ENCODE results near the gene PADI1.

Gene PADI1

DNA sequence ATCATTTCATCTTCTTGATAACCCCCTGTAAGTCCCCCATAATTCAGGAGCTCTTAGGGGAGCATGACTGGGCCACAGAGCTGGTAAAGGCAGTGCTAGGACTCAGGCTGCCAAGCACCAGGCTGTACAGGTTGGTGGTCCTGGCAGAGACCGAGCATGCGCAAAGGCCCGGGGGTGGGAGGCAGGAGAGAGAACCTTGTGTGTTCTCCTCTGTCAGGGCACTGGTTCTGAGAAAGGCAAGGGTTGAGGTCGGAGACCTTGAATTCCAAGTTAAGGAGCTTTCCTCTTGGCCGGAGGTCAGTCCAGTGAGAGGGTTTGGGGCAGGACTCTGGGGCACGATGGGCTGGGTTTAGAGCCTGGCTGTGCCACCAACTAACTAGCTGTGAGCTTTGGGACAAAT lies 67.1 kb downstream of the PADI1 start:
- DNase-seq (ENCODE audit: low read depth): no peak

DNA sequence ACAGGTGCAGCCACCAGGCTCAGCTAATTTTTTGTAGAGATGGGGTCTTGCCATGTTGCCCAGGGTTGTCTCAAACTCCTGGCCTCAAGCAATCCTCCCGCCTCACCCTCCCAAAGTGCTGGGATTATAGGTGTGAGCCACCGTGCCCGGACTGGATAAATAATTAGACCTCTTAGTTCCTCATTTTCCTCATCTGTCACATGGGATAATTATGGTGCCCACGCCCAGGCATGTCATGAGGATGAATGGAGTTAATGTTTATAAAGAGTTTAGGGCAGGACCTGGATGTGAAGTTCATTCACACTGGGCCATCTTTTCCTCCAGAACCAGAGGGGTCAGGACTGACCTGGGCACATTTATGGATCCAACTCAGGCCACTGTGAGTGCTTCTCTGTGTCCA lies 67.7 kb downstream of the PADI1 start:
- no peak for DNase-seq (ENCODE audit: low read depth)

DNA sequence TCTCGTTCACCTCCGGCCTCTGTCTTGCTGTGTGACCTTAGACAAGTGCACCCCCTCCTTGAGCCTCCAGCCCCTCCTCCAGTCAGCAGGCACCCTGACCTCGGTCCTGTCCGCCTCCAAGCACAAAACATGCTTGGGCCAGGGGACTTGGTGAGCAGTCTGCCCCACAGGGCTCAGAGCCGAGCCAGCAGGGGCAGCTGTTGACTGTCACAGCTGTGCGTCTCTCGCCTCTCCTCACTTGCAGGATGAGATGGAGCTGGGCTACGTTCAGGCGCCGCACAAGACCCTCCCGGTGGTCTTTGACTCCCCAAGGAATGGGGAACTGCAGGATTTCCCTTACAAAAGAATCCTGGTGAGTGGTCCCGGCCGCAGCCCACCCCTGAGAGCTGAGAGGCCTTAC lies 68.2 kb downstream of the PADI1 start:
- DNase-seq (ENCODE audit: low read depth): no peak

DNA sequence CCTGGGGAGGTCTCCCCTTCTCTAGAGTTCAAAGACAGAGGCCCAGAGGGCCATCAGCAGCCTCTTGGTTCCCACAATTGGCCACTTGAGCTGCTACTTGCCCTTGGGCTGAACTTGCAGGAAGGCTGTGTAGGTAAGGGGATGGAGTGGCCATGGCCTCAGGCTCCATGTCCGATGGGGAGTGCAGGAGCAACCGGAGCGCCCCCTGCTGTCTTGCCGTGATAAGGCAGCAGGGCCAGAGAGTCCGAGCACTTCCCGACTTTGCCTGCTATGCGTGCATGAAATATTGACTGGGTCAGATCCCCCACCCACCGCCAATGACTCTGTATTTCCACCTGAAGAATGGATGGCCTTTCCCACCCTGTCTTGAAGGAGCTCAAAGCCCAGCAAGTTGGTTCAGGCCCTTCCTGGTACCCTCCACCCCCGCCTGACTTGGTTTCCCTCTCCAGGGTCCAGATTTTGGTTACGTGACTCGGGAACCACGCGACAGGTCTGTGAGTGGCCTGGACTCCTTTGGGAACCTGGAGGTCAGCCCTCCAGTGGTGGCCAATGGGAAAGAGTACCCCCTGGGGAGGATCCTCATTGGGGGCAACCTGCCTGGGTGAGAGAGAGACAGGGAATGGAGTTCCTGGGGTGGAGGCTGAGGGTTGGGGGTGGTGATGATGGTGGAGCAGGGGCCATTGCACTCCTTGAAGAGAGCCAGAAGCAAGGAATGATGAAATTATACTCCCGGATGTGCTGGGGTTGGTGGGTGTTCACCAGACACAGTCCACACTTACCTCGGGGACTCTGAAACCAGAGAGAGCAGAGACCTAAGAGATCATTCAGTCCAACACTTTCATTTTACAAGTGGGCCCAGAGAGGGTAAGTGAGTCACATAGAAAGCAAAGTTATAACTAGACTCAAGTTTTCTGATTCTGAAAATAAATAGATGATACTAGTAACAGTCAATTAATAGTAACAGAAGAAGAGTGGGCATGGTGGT lies 69.5 kb downstream of the PADI1 start:
- DNase-seq (ENCODE audit: low read depth): no peak

DNA sequence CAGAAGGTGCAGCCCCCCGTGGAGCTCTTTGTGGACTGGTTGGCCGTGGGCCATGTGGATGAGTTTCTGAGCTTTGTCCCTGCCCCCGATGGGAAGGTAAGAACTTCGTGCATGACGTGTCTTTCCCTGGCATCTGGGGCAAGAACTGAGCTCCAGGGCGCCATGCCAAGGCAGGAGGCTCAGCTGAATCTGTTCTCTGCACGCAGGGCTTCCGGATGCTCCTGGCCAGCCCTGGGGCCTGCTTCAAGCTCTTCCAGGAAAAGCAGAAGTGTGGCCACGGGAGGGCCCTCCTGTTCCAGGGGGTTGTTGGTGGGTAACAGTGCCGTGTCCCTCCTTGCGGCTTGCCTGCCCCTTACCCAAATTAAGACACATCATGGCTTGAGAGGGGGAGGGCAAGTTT lies 71.6 kb downstream of the PADI1 start:
- DNase-seq (ENCODE audit: low read depth): no peak

DNA sequence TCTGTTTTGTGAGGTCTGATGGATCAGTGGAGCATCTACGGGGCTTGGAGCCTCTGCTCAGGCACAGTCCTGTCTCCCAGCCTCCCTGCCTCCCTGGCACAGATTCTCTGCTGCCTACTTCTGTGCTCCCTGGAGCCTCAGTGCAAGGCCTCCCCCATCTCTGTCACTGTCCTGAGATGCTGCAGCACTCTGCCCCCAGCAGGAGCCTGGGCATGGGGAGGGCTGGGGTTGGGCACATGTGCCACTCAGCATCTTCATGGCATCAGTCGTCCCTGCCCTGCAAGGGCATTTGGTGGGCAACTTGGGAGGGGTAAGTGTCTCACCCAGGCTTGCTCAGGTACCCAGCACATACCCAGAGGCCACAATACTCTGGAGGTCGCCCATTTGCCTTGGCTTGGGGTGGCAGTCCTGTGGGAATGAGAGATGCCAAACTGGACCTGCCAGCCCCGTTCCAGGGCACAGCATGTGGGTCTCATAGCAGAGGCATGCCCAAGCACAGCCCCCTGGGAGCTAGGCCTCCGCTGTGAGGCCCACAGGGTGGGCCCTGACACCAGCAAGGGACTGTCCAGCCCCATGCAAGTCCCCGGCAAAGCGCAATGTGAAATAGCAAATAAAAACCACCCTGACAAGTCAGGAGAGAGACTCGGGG lies 72.7 kb downstream of the PADI1 start:
- DNase-seq (ENCODE audit: low read depth): no peak

DNA sequence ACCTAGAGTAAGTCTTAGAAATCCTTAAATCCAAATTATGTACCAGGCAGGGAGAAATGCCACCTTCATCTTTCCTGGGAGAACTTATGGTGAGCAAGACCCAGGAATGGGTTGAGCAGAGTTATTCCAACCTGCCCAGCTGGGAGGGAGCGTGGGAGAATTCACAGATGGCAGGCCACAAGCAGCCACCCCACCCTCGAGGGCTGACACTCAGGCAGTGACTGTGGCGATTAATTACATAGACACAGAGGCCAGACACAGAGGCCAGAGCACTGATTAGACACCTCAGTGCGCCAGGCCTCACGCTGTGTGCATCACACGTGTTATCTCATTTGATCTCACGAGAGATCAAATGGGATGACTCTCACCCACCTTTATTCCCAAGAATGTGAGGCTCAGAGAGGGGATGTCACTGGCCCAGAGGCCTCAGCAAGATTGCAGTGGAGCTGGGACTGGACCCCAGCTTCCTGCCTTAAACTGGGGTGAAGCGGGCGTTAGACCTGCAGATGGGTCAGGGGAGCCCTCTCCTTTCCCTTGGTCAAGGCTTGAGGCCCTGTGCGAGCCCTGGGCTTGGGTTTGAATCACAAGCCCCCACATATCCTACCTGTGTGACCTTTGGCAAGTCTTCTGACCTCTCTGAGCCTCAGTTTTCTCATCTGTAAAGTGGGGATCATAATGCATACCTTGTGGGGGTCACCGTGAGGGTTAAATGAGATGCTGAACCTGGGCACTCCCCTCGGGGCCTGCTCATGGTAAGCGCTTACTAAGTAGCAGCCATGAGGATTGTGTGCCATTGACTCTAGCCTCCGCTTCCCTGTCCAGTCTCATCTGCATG lies 74.3 kb downstream of the PADI1 start:
- DNase-seq (ENCODE audit: low read depth): no peak

DNA sequence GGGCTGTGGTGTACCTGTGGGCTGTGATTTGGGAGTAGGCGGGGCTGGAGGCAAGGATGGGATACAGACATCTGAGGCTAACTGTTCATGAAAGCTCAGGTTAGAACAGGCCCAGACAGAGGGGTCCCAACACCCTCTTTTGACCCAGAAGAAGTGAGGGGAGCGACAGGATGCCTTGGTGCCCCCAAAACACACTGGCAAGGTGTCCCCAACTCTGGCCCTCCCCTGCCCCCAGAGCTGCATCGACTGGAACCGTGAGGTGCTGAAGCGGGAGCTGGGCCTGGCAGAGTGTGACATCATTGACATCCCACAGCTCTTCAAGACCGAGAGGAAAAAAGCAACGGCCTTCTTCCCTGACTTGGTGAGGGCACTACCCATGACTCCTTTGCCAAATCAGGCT lies 75.5 kb downstream of the PADI1 start:
- no peak for DNase-seq (ENCODE audit: low read depth)

DNA sequence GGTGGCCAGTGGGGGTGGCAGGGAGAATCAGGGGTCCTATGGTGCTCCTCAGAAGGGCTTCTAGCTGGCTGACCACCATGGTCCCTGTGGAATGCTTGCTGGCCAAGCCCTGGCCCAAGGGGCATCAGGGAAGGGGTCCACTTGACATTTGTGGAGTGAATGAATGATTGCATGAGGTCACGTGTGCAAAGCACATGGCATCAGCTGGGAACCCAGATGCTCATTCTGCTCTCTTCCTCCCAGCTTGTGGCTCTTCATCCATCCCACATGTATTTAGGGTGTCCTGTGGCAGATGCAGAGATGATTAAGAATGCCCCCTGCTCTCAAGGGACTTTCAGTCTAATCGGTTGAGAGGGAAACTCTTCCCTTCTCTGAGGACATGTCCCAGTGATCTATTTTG lies 76.0 kb downstream of the PADI1 start:
- DNase-seq (ENCODE audit: low read depth): no peak

DNA sequence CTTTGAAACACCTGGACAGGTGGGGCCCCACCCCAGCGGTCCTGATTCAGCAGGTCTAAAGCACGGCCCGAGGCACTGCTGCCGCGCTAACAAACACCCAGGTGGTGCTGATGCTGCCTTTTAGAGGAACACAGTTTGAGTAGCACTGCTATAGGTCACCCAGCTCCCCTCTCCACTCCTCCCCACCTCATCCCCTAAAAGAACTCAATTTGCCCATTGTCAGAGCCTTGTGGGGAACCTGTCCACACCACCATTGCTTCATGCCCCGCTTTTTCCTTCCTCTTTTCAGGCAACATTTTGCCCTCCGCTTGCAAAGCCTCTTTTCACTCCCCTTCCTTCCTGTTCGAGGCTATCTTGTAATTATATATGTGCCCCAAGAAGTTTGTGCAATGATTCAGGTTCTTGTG lies 76.8 kb downstream of the PADI1 start:
- no peak for DNase-seq (ENCODE audit: low read depth)

DNA sequence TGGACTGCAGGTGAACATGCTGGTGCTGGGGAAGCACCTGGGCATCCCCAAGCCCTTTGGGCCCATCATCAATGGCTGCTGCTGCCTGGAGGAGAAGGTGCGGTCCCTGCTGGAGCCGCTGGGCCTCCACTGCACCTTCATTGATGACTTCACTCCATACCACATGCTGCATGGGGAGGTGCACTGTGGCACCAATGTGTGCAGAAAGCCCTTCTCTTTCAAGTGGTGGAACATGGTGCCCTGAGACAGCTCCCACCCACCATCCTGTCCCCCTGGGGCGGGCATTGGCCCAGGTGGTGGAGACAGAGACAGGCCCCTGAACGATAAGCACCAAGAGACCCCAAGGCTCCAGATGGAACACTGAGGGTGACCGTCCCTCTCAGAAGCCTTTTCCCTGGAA lies 77.9 kb downstream of the PADI1 start:
- DNase-seq (ENCODE audit: low read depth): no peak

DNA sequence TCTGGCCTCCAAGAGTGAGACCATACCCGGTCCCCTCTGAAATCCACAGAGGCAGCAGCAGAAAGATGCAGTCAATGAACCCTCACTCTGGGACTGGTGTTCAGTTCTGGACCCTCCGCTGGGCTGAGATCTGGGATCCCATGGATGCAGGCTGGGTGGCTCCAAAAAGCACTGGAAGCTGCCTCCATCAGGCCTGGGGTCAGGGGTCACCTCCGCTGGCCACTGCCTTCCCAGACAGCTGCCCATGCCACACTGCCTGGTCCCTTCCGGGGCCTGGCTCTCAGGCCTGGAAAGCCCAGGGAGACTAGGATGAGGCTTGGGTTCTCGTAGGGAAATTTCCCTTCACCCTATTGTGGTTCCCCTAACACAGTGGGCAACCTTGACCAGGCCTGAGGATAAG lies 81.7 kb downstream of the PADI1 start:
- no peak for DNase-seq (ENCODE audit: low read depth)

DNA sequence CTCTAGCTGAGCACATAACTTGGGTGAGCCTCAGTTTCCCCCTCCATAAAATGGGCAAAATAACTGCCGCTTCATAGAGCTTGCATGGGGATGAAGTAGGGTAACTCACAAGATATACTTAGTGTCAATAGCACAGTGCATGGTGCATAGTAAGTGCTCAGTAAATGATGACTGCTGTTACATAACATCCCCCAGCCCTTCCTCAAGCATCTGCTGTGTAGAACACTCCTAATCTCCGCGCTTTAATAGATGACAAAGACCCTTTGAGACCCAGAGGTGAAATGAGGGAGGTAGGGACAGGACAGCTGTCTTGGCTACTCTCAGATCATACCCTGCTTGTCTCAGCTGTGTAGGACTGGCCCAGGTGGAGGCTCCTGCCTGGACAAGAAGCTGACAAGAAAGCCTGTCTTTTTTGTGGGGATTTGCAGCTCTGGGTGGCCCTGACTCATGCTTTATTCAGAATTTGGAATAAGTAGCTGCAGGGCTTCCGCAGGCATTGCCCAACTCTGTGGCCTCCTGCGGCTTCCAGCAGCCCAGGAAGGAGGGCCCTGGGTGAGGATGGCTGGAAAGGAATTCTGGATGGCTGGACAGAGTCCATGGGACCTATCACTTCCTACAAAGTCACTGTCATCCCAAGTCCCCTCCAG lies 82.3 kb downstream of the PADI1 start:
- no peak for DNase-seq (ENCODE audit: low read depth)

DNA sequence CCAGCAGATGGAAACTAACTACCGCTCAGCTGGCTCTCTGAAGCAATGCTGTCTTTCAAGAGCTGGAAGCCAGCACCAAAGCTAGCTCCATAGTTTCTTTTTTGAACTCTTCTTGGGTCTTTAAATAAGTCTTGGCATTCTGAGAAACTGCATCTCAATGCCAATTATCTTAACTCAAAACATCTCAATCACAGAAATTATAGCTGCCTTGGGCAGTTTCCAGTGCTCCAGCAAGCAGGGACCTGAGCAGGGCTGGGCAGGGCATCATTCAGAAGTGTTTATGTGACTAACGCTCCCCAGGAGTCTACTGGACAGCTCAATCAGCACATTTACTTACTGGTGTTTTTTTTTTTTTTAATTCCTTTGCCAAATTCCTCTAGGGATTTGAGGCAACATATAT lies 84.8 kb downstream of the PADI1 start:
- no peak for DNase-seq (ENCODE audit: low read depth)

DNA sequence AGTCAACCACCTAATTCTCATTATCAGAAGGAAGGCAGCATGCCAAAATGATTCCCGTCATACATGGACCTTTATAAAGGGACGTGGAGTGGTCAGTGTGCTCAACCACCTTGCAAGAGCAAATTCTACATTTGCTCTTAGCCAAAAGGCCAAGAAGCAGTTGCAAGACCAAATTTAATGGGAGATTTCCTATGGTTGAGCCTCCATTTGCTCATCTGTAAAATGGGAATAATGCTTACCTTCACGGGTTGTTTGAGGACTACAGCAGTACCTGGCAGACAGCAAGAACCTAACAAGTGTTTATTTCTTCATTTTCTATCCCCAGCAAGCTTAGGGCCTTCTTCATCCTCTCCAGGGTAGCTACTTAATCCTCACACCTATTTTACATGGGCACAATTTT lies 85.6 kb downstream of the PADI1 start:
- no peak for DNase-seq (ENCODE audit: low read depth)

DNA sequence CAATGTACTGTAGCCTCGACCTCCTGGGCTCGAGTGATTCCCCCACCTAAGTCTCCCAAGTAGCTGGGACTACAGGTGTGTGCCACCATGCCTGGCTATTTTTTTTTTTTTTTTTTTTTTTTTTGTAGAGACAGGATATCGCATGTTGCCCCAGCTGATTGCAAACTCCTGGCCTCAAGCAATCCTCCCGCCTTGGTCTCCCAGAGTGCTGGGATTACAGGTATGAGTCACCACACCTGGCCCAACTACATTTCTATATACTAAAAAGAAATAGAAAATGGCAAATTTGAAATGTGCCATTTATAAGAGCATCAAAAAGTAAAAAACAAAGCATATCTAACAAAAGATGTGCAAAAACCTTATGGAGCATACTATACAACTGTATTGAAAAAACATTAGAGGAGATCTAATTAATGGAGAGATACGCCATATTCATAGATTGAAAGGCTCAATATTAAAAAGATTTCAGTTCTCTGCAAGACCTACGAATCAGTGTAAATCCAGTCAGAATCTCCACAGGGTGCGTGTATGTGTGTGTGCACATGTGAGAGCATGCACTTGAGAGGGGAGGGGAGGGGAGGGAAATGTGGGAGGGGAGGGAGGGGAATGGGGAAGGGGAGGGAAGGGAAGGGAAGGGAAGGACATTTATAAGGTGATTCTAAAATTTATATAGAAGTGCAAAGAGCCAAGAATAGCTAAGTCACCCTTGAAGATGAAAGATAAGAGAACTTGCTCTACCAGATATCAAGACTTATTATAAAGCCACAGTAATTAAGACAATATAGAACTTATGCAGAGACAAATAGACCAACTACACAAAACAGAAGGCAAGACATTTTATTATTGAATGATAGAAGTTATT lies 87.6 kb downstream of the PADI1 start:
- no peak for DNase-seq (ENCODE audit: low read depth)

DNA sequence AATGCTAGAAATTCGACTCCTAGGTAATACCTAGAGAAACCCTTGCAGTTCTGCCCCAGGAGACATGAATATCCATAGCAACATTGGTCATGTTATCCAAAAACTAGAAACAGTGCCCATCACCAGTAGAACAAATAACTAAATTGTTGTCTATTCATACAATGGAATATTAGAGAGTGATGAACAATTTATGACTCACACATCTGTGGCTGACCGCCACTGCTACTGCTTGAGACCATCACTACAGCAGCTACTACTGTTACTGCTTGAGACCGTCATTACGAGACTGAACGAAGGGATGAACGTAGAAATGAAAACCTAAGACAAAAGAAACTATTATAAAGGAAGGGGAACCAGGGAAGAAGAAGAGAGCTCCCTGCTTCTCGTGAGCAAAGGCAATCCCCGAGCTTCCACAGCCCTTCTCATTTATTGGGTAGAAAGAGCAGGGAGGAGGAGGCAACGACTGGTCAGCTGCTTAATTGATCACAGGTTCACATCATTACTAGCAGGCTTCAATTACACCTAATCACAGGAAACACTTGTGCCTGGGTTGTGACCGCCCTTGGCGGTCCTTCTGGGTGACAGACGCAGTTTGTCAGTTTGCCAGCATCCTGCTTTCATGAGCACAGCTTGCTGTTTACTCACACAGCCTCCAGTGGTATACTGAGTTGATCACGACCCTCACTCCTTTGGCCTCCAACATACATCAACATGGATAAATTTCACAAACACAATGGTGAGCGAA lies 88.9 kb downstream of the PADI1 start:
- DNase-seq (ENCODE audit: low read depth): no peak

DNA sequence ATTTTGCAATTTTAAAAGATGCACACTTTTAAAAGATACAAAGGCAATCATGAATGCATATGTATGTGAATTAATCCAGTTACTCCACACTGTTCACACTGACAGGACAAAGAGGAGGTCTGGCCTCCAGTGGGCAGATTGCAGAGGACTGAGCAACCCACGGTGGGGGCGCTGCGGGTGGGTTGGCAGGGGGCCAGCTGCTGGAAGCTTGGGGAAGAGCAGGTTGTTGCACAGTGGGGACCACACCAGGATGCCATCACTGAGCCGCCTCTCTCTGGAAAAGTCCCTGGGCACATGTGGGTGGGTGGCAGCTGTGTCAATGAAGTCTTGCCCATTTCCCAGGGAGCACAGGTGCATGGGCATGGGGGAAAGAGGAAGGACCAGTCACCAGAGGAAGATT lies 90.4 kb downstream of the PADI1 start:
- no peak for DNase-seq (ENCODE audit: low read depth)

Measured in activated T-helper 9 cell treated with anti-CD3 and anti-CD28 coated beads, Interleukin-2, amount 50 U/mL, for 16 hours (primary cell).